Peyer's patch (tissue), 4 donors: ENCODE data around the gene NOTO.

Source experiments
- POLR2A ChIP-seq, 2 donors: fragments of 450-650 bp; IDR thresholded peaks; one replicate each; pipeline ENCODE4 v1.5.1; 2017; ENCODE audit warnings: antibody characterized with exemption in 2 of 2, mild to moderate bottlenecking in 2 of 2, moderate library complexity in 2 of 2
- TF ChIP-seq, protein P1 (sequence below), 6 experiments: fragments of 450-650 bp in 4 of 6; fragments of 200-600 bp in 2 of 6; sonication (generic) in 1 of 6; IDR thresholded peaks; one replicate each; pipeline ENCODE4 v1.5.1; 2017 to 2019; ENCODE audit warnings: antibody characterized with exemption in 6 of 6, mild to moderate bottlenecking in 3 of 6, moderate library complexity in 1 of 6

DNA sequence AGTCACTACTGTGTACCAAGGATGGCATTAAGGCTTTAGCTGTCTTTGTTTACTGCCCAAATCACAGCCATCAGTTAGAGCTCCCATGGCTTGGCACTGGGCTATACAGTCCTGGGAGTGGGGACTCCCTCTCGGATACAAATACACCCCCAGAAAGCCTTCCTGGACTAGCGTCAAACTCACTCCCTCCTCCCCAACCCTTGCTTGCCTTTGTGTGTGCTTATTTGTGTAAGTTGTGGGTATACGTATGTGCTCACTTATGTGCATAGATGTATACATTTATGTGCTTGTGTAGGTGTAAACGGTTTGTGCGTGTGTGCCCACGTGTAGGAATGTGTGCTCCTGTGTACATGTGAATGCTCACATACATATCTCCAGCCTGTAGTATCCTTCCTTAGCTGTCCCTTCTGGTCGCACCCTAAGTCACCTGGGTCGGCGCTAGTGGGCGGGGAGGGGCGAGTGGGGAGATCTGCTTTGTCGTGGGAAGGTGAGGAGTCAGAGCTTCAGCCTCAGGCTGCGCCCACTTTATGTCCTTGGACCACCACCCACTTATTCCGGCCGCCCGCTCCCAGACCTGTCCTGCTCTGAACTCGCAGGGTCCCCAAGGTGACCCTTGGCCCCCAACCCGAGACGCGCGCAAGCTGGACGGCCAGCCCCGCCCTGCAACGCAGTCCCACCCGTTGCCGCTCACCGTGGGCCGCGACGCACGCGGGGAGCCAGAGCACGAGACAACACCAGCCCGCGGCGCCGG lies 30.2 kb downstream of the NOTO start:
- no peak for TF ChIP-seq POLR2A (IDR thresholded peaks at IDR 0.05)
- TF ChIP-seq, protein P1, sequence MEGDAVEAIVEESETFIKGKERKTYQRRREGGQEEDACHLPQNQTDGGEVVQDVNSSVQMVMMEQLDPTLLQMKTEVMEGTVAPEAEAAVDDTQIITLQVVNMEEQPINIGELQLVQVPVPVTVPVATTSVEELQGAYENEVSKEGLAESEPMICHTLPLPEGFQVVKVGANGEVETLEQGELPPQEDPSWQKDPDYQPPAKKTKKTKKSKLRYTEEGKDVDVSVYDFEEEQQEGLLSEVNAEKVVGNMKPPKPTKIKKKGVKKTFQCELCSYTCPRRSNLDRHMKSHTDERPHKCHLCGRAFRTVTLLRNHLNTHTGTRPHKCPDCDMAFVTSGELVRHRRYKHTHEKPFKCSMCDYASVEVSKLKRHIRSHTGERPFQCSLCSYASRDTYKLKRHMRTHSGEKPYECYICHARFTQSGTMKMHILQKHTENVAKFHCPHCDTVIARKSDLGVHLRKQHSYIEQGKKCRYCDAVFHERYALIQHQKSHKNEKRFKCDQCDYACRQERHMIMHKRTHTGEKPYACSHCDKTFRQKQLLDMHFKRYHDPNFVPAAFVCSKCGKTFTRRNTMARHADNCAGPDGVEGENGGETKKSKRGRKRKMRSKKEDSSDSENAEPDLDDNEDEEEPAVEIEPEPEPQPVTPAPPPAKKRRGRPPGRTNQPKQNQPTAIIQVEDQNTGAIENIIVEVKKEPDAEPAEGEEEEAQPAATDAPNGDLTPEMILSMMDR (IDR thresholded peaks at IDR 0.05) = no peak
